NOMO-1 treated with DMSO at 0.1 percent for 48 hours (cell line): ENCODE measurements around the gene TP53TG3B.
"Not testable (repeated sequence)": the region's sequence is repeated elsewhere in the genome, so short reads cannot be mapped to it uniquely, and the experiment has no call there.

Source experiments
- DNase-seq: peaks from one replicate; lab custom pipeline; 2025; ENCODE audit not compliant: unreplicated experiment; lab: John Stamatoyannopoulos, UW

TP53TG3B gene

GRCh38 chr16:33360541-33360940 lies at the start of gene TP53TG3B:
Gene TP53TG3B (plus strand): TSS chr16:33360841. CDS start chr16:33360909, 68 bp downstream.
- DNase-seq: not testable (repeated sequence)

GRCh38 chr16:33336226-33337012 lies 24.2 kb upstream of the TP53TG3B start:
- DNase-seq: not testable (repeated sequence)

- not testable (repeated sequence) for DNase-seq
These were observed 22.8 kb upstream of the TP53TG3B start for GRCh38 chr16:33337627-33338542.

GRCh38 chr16:33338543-33338951 lies 22.1 kb upstream of the TP53TG3B start:
- DNase-seq: not testable (repeated sequence)

- not testable (repeated sequence) for DNase-seq
These were observed 21.3 kb upstream of the TP53TG3B start for GRCh38 chr16:33339093-33340061.
